H1 (cell line): ENCODE measurements around the gene ADARB2. TPM values are rescaled to one million over a fixed set of nuclear protein-coding genes. Genes with fewer than 3 reads are reported as not detected.

Experiments
- BACH1 ChIP-seq: IDR thresholded peaks from 2 replicates; pipeline ENCODE4 v1.6.1; 2012; ENCODE audit warnings: low read length, improper control_type of control experiment
- SUZ12 ChIP-seq: fragments of 200-600 bp; sonication (generic); IDR thresholded peaks from 2 replicates; pipeline ENCODE4 v1.6.1; 2012; ENCODE audit warnings: mild to moderate bottlenecking, inconsistent platforms, low read length, moderate library complexity, mixed read lengths
- polyA plus RNA-seq, 7 experiments: library from polyadenylated mRNA; depleted of rRNA in 3 of 7; stranded (reverse) in 5 of 7; unstranded in 2 of 7; fragments of >200 nt in 5 of 7; fragments of 200-250 nt in 2 of 7; gene quantifications; 1 replicate in 5 of 7; 2 replicates in 1 of 7; 4 replicates in 1 of 7; pipeline versions ENCODE4 v1.2.1 to v1.2.3, GENCODE V29; 2011 to 2013; ENCODE audit warnings: missing spikeins in 2 of 7, mixed read lengths in 2 of 7
- total RNA-seq: library from RNA; stranded (reverse); fragmentation: NEBNext Ultra II Directional; extraction: Animal tissue kit (Norgen Biotek cat#: 25700); gene quantifications from 2 replicates; pipeline ENCODE4 v1.2.1, GENCODE V29; 2021

ADARB2 gene
- total and polyA plus RNA-seq, 2 of the 8 experiments (the other 6 are each of a cell fraction or from before 2014, with no cell fraction given) = 2.2 to 2.8 TPM

DNA sequence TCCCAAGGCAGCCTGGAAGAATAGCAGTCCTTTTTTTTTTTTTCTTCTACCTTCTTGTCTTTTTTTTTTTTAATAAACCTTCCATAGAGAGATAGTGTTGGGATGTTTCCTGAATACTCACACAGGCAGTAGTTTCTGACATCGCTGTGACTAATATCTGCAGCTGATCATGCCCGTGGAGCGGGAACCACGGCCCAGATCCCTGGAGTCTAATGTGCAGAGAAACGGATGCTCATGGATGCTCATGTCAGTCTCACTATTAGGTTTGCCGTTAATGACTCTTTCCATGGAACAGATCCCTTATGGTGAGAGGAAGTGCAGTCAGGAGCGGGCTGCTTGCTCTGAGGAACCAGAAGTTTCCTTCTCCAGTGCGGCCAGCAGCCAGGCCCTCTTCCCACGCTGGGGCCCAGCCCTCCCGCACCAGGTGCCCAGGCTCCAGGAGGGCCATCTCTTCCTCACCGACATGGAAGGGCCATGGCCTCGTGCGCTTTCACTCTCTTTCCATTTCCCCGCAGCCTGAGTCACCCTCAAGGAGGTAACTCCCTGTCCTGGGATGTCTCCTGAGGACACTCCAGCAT is 548.7 kb downstream of the ADARB2 start (continued):
- no peak for TF ChIP-seq BACH1
- TF ChIP-seq SUZ12 = no peak
